Osteocyte (in vitro differentiated cells): ENCODE results near the gene SPTB. TPM values are rescaled to one million over a fixed set of nuclear protein-coding genes. Genes with fewer than 3 reads are reported as not detected.

Experiments used
- DNase-seq: peaks from one replicate; pipeline ENCODE4 v3.0.0; 2021; ENCODE audit warnings: mixed read lengths; ENCODE audit not compliant: unreplicated experiment; ENCODE audit errors: extremely low spot score
- H3K27ac Mint-ChIP-seq: one replicate; pipeline ENCODE4 v1.8.0; 2021; ENCODE audit warnings: mild to moderate bottlenecking, mixed read lengths; ENCODE audit not compliant: unreplicated experiment
- H3K27me3 Mint-ChIP-seq: one replicate; pipeline ENCODE4 v1.8.0; 2021; ENCODE audit warnings: mixed read lengths; ENCODE audit not compliant: unreplicated experiment
- H3K36me3 Mint-ChIP-seq: one replicate; pipeline ENCODE4 v1.8.0; 2021; ENCODE audit warnings: mixed read lengths; ENCODE audit not compliant: unreplicated experiment
- H3K4me1 Mint-ChIP-seq: one replicate; pipeline ENCODE4 v1.8.0; 2021; ENCODE audit warnings: mixed read lengths; ENCODE audit not compliant: unreplicated experiment
- H3K4me3 Mint-ChIP-seq: one replicate; pipeline ENCODE4 v1.8.0; 2021; ENCODE audit warnings: mild to moderate bottlenecking, moderate library complexity, mixed read lengths; ENCODE audit not compliant: unreplicated experiment
- H3K9me3 Mint-ChIP-seq: one replicate; pipeline ENCODE4 v1.8.0; 2021; ENCODE audit warnings: mixed read lengths; ENCODE audit not compliant: unreplicated experiment
- CTCF ChIP-seq: fragments of 200-600 bp; sonication (generic); IDR thresholded peaks from 2 replicates; pipeline ENCODE4 v1.5.0; 2021; ENCODE audit warnings: antibody characterized with exemption, mild to moderate bottlenecking, moderate library complexity
- long read RNA-seq: library from polyadenylated mRNA; unstranded; transcript quantifications from one replicate; pipeline ENCODE4 v2.0.0, GENCODE V29; 2021
- total RNA-seq: library from RNA; stranded (reverse); gene quantifications from 2 replicates; pipeline ENCODE4 v1.2.1, GENCODE V29; 2021

The SPTB gene
- total RNA-seq, result 0.26 and 0.35 TPM in 2 replicates
- long read RNA-seq, result 0 reads

- DNase-seq, result no peak
- H3K4me1 Mint-ChIP-seq, result peaks cover 3% of the 10 kb centered on the region
- H3K27ac Mint-ChIP-seq, result no peak within 1 kb of the TSS
- no peak for TF ChIP-seq CTCF
- H3K27me3 Mint-ChIP-seq, result peaks cover 82% of the 10 kb centered on the region
- H3K36me3 Mint-ChIP-seq, result peaks cover 2% of the 10 kb centered on the region
- peak within 1 kb of the TSS; percentile 75 for H3K4me3 Mint-ChIP-seq
- no peaks in the 10 kb centered on the region for H3K9me3 Mint-ChIP-seq
Observed at GRCh38 chr14:64879635-64880220, at the start of gene SPTB. Gene SPTB (minus strand): TSS chr14:64879907. CDS start chr14:64823094, 56,813 bp downstream.

DNA sequence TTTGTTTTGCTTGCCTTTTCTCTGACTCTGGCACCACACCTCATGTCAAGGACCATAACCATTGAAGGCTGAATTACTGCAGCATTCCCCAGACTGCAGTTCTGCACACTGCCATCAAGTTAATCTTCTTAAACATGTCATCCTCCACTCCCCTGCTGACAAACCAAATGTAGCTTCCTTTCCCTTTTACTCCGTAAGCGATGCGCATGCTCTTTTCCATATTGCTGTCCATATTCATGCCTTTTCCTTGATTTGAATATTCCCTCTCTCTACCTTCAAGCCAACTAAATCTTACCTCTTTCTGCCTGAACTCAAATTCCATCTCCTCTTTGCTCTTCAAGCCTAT is 49.3 kb upstream of the SPTB start:
- no peak for DNase-seq
- no peak for TF ChIP-seq CTCF
- Mint-ChIP-seq H3K36me3 (peaks cover 20% of the 10 kb centered on the region), H3K27ac (no peak overlapping the region), H3K4me1 (peaks cover 8% of the 10 kb centered on the region), H3K9me3 (no peaks in the 10 kb centered on the region), H3K4me3 (no peak overlapping the region), H3K27me3 (no peaks in the 10 kb centered on the region)

DNA sequence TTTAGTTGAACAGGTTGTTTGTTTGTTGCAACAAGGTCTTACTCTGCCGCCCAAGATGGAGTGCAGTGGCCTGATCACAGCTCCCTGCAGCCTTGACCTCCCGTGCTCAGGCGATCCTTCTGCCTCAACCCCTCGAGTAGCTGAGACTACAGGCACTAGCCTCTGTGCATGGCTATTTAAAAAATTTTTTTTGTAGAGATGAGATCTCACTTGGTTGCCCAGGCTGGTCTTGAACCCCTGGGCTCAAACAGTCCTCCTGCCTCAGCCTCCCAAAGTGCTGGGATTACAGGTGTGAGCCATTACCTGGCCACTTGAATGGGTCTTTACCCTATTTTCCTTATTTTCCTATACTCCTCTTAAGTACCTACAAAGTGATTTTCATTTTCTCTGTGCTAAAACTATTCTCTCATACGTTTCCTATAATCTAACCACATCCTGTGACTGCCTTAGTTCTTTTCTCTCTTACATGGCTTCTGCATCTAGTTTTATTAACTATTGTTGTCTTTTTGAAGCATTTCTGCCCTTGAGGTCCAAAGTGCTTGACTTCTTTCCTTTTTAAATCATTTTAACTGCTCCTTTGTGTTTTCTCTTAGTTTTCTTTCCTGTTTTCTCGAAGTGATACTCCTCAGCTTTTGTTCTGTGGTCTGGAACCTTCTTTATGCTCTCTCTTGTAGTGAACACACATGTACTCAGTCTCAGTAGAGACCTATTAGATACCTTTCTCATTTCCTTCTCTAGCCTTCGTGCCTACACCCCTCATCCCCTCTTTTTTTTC is 48.7 kb upstream of the SPTB start:
- Mint-ChIP-seq H3K4me1 (peaks cover 8% of the 10 kb centered on the region), H3K9me3 (no peaks in the 10 kb centered on the region), H3K4me3 (no peak overlapping the region), H3K27me3 (no peaks in the 10 kb centered on the region), H3K36me3 (peaks cover 24% of the 10 kb centered on the region), H3K27ac (no peak overlapping the region)
- TF ChIP-seq CTCF, result no peak
- no peak for DNase-seq

- Mint-ChIP-seq H3K9me3 (no peaks in the 10 kb centered on the region), H3K4me3 (no peak overlapping the region), H3K27me3 (no peaks in the 10 kb centered on the region), H3K36me3 (peaks cover 18% of the 10 kb centered on the region), H3K27ac (no peak overlapping the region), H3K4me1 (peaks cover 8% of the 10 kb centered on the region)
- TF ChIP-seq CTCF, result no peak
- no peak for DNase-seq
Observed at GRCh38 chr14:64927031-64927430, 47.3 kb upstream of the SPTB start.

DNA sequence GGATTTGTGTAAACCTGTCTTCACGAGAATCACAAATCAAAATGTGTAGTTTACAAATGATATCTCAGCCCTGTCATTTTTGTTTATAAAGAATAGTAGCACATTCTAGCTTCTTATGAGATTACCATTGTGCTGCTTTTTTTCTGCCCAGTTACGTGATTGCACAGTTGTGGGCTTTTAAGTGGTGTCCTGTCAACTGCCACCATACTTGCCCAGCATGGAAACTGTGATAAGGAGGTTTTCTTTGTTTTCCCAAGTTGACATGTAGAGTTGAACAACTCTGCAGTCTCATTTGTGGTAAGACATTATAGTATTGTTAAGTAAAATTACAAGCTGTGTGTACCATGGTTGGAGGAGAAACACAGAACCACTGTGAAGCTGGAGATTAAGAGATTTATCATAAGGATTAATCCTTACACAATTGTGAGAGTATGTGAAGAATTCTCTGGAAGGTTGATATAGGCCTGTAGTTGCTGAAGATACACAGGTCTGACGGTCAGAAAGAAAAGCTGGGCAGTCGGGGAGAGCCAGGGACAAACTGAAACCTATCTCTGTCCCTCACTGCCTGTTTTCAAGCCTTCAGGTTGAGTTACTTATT is 46.8 kb upstream of the SPTB start:
- Mint-ChIP-seq H3K36me3 (peaks cover 17% of the 10 kb centered on the region), H3K4me1 (peaks cover 5% of the 10 kb centered on the region), H3K27ac (no peak overlapping the region), H3K27me3 (no peaks in the 10 kb centered on the region), H3K9me3 (no peaks in the 10 kb centered on the region), H3K4me3 (no peak overlapping the region)
- TF ChIP-seq CTCF, result no peak
- no peak for DNase-seq
